Parathyroid adenoma (tissue), 2 donors: ENCODE results near the gene ARL2BP.

Experiments
- H2AFZ ChIP-seq: fragments of 300-600 bp; sonication (generic); one replicate; pipeline ENCODE4 v1.7.0; 2017; ENCODE audit warnings: antibody characterized with exemption, mild to moderate bottlenecking
- H3K27ac ChIP-seq: fragments of 300-600 bp; sonication (generic); one replicate; pipeline ENCODE4 v1.7.0; 2017
- H3K27me3 ChIP-seq: fragments of 300-600 bp; sonication (generic); one replicate; pipeline ENCODE4 v1.7.0; 2017; ENCODE audit warnings: low read length; ENCODE audit not compliant: control insufficient read depth, insufficient read depth
- H3K36me3 ChIP-seq: fragments of 300-600 bp; sonication (generic); one replicate; pipeline ENCODE4 v1.7.0; 2017; ENCODE audit warnings: low read length; ENCODE audit not compliant: control insufficient read depth, insufficient read depth
- H3K4me1 ChIP-seq: fragments of 300-600 bp; sonication (generic); one replicate; pipeline ENCODE4 v1.7.0; 2017; ENCODE audit warnings: control low read depth
- H3K4me2 ChIP-seq: fragments of 300-600 bp; sonication (generic); one replicate; pipeline ENCODE4 v1.7.0; 2017; ENCODE audit warnings: low read length
- H3K4me3 ChIP-seq: fragments of 300-600 bp; sonication (generic); one replicate; pipeline ENCODE4 v1.7.0; 2017; ENCODE audit warnings: low read depth, low read length
- H3K79me2 ChIP-seq: fragments of 300-600 bp; sonication (generic); one replicate; pipeline ENCODE4 v1.7.0; 2017; ENCODE audit warnings: control low read depth
- H3K9ac ChIP-seq: fragments of 300-600 bp; sonication (generic); one replicate; pipeline ENCODE4 v1.7.0; 2017; ENCODE audit warnings: mild to moderate bottlenecking
- H3K9me3 ChIP-seq: fragments of 300-600 bp; sonication (generic); one replicate; pipeline ENCODE4 v1.7.0; 2017; ENCODE audit warnings: low read length; ENCODE audit not compliant: control insufficient read depth
- CTCF ChIP-seq: fragments of 300-600 bp; sonication (generic); IDR thresholded peaks from one replicate; pipeline ENCODE4 v1.7.0; 2017; ENCODE audit warnings: antibody characterized with exemption, mild to moderate bottlenecking
- donor health status: primary hyperparathyroidism.

The ARL2BP gene

GRCh38 chr16:57202095-57202886 is 42.8 kb upstream of the ARL2BP start:
- Histone ChIP-seq H3K36me3 (no peaks in the 10 kb centered on the region), H3K9me3 (no peaks in the 10 kb centered on the region), H3K27ac (no peak overlapping the region), H3K9ac (no peak overlapping the region), H3K27me3 (no peaks in the 10 kb centered on the region), H2AFZ (no peak overlapping the region), H3K4me2 (no peak overlapping the region), H3K4me1 (no peaks in the 10 kb centered on the region), H3K4me3 (no peak overlapping the region), H3K79me2 (peaks cover 13% of the 10 kb centered on the region)
- TF ChIP-seq CTCF, result no peak

- TF ChIP-seq CTCF, result no peak
Measured at GRCh38 chr16:57203451-57203850, 41.6 kb upstream of the ARL2BP start.

GRCh38 chr16:57204675-57205074 is 40.4 kb upstream of the ARL2BP start:
- Histone ChIP-seq H3K4me2 (no peak overlapping the region), H3K36me3 (no peaks in the 10 kb centered on the region), H3K9ac (no peak overlapping the region), H3K27ac (no peak overlapping the region), H2AFZ (no peak overlapping the region), H3K9me3 (no peaks in the 10 kb centered on the region), H3K4me1 (no peaks in the 10 kb centered on the region), H3K27me3 (no peaks in the 10 kb centered on the region), H3K79me2 (no peaks in the 10 kb centered on the region), H3K4me3 (no peak overlapping the region)
- TF ChIP-seq CTCF, result no peak

More at GRCh38 chr16:57203451-57203850, 41.6 kb upstream of the ARL2BP start:
- Histone ChIP-seq H3K36me3 (no peaks in the 10 kb centered on the region), H3K4me3 (no peak overlapping the region), H3K27ac (no peak overlapping the region), H3K9ac (no peak overlapping the region), H3K4me2 (no peak overlapping the region), H3K9me3 (no peaks in the 10 kb centered on the region), H2AFZ (no peak overlapping the region), H3K4me1 (no peaks in the 10 kb centered on the region), H3K27me3 (no peaks in the 10 kb centered on the region), H3K79me2 (peaks cover 6% of the 10 kb centered on the region)

GRCh38 chr16:57208926-57209325 is 36.1 kb upstream of the ARL2BP start:
- Histone ChIP-seq H3K9ac (no peak overlapping the region), H3K4me2 (no peak overlapping the region), H3K9me3 (no peaks in the 10 kb centered on the region), H3K4me3 (no peak overlapping the region), H3K36me3 (no peaks in the 10 kb centered on the region), H3K27ac (no peak overlapping the region), H2AFZ (no peak overlapping the region), H3K27me3 (no peaks in the 10 kb centered on the region), H3K4me1 (no peaks in the 10 kb centered on the region), H3K79me2 (peaks cover 4% of the 10 kb centered on the region)
- no peak for TF ChIP-seq CTCF

- Histone ChIP-seq H3K27me3 (no peaks in the 10 kb centered on the region), H3K4me2 (no peak overlapping the region), H2AFZ (no peak overlapping the region), H3K27ac (no peak overlapping the region), H3K4me1 (no peaks in the 10 kb centered on the region), H3K9me3 (no peaks in the 10 kb centered on the region), H3K36me3 (no peaks in the 10 kb centered on the region), H3K9ac (no peak overlapping the region), H3K79me2 (peaks cover 4% of the 10 kb centered on the region), H3K4me3 (no peak overlapping the region)
- no peak for TF ChIP-seq CTCF
Measured at GRCh38 chr16:57209780-57210179, 35.3 kb upstream of the ARL2BP start.
